Fibroblast of pulmonary artery (primary cell): ENCODE results near the gene FANCC.

ENCODE experiments used
- DNase-seq: peaks from one replicate; pipeline ENCODE4 v3.0.0-alpha.2; 2010; ENCODE audit warnings: low read depth
- H3K4me3 ChIP-seq: replicated peaks from 2 replicates; pipeline ENCODE4 v1.5.1; 2011; ENCODE audit warnings: low read depth, mild to moderate bottlenecking, control low read depth, low read length, moderate library complexity
- TF ChIP-seq, protein P1 (sequence below): IDR thresholded peaks from 2 replicates; pipeline ENCODE4 v1.5.1; 2011; ENCODE audit warnings: mild to moderate bottlenecking, control low read depth, low read length, inconsistent platforms; ENCODE audit errors: missing control alignments

Gene FANCC

DNA sequence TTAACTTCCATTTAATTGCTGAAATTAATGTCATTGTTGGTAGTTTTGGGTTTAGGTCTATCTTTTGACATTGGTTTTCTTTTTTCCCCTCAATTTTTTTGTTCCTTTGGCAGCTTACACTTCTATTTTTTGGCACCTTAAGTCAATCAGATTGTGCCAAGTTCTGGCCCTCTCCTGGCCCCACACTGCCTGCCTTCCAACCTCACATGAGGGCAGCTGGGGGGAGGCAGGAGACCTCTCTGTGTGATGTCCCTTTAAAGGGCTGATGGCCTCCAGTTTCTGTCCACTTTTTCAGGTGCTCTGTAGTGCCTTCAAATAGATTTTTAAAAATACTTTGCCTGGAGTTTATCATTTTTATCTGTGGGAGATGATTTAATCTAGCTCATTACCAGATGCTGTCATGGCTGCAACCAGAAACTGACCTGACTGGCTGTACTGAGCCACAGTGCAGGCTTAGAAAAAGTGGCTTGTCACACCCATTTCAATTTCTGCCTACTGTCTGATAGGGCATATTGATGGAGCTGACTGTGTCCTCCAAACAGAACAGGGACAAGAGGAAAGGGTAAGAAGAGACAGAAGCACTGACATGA is 196.6 kb downstream of the FANCC start:
- no peak overlapping the region for H3K4me3 ChIP-seq
- TF ChIP-seq, protein P1, sequence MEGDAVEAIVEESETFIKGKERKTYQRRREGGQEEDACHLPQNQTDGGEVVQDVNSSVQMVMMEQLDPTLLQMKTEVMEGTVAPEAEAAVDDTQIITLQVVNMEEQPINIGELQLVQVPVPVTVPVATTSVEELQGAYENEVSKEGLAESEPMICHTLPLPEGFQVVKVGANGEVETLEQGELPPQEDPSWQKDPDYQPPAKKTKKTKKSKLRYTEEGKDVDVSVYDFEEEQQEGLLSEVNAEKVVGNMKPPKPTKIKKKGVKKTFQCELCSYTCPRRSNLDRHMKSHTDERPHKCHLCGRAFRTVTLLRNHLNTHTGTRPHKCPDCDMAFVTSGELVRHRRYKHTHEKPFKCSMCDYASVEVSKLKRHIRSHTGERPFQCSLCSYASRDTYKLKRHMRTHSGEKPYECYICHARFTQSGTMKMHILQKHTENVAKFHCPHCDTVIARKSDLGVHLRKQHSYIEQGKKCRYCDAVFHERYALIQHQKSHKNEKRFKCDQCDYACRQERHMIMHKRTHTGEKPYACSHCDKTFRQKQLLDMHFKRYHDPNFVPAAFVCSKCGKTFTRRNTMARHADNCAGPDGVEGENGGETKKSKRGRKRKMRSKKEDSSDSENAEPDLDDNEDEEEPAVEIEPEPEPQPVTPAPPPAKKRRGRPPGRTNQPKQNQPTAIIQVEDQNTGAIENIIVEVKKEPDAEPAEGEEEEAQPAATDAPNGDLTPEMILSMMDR = no peak
- no peak for DNase-seq

DNA sequence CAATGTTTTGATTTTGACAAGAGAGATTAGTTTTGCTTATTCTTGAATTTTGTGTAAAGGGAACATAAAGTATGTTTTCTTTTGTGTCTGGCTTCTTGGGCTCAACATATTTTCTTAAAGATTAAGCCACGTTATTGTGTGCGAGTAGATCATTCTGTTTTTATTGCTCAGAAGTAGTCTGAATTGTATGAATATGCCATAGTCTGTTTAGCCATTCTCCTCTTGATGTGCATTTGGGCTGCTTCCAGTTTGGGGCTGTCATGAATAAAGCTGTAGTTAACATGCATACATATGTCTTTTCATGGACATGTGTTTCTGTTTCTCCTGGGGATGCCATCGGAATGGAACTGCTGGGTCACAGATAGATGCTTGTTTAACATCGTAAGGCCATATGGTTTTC is 198.9 kb downstream of the FANCC start:
- no peak for DNase-seq
- TF ChIP-seq, protein P1 = no peak
- H3K4me3 ChIP-seq = no peak overlapping the region

DNA sequence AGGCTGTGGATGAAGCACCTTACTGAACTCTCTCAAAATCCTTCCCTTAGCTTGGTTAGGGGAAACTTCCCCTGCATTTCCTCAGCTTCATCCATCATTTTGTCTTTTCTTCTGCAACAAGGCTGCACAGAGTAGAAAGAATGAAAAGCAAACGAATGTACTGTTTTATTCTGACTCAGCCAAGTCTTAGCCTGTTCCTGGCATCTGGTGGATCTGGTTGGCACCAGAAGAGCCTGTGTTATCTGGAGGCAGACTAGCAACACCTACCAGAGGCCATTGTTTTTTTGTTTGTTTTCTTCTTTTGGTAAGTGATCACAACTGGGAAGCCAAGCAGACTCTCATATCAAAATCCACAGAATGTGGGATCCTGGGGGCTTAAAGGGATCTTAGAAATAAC is 200.7 kb downstream of the FANCC start:
- TF ChIP-seq, protein P1 = no peak
- DNase-seq = peak; percentile 21
- no peak overlapping the region for H3K4me3 ChIP-seq

DNA sequence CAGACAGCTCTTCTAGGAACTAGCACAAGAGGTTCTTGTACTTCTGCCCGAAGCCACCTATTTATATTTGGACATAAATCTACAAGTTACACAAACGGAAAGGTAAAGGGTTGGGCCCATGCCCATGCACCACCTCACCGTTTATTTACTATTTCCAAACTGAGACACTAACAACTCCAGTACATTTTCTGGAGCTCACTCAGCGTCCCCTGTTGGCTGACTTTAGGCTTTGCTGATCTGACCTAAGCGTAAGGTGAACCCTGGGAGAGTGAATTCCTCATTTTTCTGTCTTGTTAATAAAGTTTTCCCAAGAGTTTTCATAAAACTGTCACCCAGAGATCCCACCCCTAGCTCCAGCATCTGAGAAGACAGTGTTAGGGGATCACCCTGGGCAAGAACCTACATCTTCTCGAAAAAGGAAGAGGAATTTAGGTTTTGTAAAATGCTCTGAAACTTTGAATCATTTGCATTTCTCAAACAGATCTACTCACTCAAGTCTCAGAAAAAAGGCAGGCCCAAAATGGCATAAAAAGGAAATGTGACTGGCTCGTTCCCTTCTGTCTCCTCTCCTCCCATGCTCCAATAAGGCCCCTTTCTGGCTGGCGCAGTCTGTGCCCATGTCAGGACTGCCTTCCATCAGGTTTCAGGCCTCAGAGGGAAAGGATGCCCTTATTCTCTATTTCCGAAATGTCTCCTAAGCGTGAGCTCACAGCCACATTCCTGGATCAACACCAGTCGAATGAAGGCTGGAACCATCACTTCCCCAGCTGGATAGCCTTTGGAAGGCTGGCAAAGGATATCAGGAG is 201.3 kb downstream of the FANCC start:
- no peak for DNase-seq
- TF ChIP-seq, protein P1 = peak; percentile 11
- no peak overlapping the region for H3K4me3 ChIP-seq

DNA sequence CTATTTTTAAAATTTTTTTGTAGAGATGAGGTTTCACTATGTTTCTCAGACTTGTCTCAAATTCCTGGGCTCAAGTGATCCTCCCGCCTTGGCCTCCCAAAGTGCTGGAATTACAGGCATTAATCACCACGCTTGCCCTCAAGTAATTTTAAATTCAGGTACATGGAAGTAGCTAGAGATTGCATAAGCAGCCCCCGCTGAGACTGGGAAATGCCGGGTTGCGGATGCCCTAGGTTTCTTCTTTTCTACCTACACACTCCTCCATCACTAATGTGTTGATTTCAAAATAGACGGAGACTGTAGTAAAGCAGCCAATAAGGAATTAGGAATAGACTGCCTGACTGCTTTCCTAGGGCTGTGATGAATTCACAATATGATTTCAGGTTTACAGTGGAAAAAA is 202.4 kb downstream of the FANCC start:
- no peak for DNase-seq
- TF ChIP-seq, protein P1 = no peak
- no peak overlapping the region for H3K4me3 ChIP-seq

DNA sequence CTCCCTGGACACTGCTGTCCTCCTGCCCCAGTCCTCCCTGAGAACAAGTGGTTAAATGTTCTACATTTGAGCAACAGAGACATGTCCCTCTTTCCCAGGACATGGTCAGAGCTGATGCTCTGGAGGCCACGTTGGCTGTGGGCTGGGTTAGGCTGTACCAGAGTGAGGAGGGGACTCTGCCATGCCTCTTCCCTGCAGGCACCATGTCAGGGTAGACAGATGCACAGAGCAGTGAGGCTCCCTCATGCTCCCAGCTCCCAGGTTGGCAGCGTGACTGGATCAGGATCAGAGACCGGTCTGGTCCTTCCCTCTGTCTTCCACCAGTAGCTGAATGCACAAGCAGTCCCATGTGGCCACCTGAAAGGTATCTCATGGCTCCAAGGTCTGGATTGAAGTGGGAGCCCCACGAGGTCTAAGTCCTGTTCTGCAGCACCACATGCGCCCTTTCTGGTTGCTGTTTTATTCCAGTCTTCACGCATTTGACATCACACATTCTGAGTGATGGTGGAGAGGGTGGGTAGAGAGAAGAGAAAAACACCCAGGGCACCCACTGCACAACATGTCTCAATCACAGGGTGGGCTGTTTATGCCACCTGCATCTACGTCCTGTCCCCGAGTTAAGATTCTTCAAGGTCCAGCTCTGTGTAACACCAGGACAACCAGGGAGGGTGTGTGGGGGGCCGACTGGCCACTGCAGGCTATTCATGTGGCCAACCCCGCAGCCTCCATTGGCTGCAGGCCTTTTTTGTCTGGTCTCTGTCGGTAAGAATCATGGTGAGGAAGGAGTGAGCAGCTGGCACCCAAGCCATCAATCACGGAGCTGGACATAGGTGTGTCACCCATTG is 204.9 kb downstream of the FANCC start:
- no peak for DNase-seq
- no peak overlapping the region for H3K4me3 ChIP-seq
- TF ChIP-seq, protein P1 = no peak
